Smooth muscle cell (in vitro differentiated cells): ENCODE results near the gene C11orf21. TPM values are rescaled to one million over a fixed set of nuclear protein-coding genes. Genes with fewer than 3 reads are reported as not detected.

Experiments used
- DNase-seq: peaks from one replicate; lab custom pipeline; 2025; ENCODE audit not compliant: unreplicated experiment; lab: John Stamatoyannopoulos, UW
- H2AFZ ChIP-seq: fragments of 200-600 bp; sonication (generic); 2 replicates; pipeline ENCODE4 v1.6.0; 2016; ENCODE audit warnings: antibody characterized with exemption, low read depth, mild to moderate bottlenecking
- H3F3A ChIP-seq: fragments of 200-600 bp; sonication (generic); 2 replicates; pipeline ENCODE4 v1.6.0; 2017; ENCODE audit warnings: antibody characterized with exemption, low read depth
- H3K27ac ChIP-seq: fragments of 200-600 bp; sonication (generic); 2 replicates; pipeline ENCODE4 v1.5.1; 2016; ENCODE audit warnings: low read depth, mild to moderate bottlenecking
- H3K27me3 ChIP-seq: fragments of 200-600 bp; sonication (generic); 2 replicates; pipeline ENCODE4 v1.6.1; 2016; ENCODE audit warnings: low read depth, mild to moderate bottlenecking
- H3K36me3 ChIP-seq: fragments of 200-600 bp; sonication (generic); 2 replicates; pipeline ENCODE4 v1.5.1; 2016; ENCODE audit warnings: low read depth
- H3K4me1 ChIP-seq: fragments of 200-600 bp; sonication (generic); 2 replicates; pipeline ENCODE4 v1.5.1; 2016; ENCODE audit warnings: low read depth
- H3K4me2 ChIP-seq: fragments of 200-600 bp; sonication (generic); 2 replicates; pipeline ENCODE4 v1.6.0; 2016; ENCODE audit warnings: mild to moderate bottlenecking
- H3K4me3 ChIP-seq: fragments of 200-600 bp; sonication (generic); 2 replicates; pipeline ENCODE4 v1.5.1; 2016; ENCODE audit warnings: mild to moderate bottlenecking
- H3K79me2 ChIP-seq: fragments of 200-600 bp; sonication (generic); 2 replicates; pipeline ENCODE4 v1.6.0; 2016; ENCODE audit warnings: low read depth, mild to moderate bottlenecking
- H3K9ac ChIP-seq: fragments of 200-600 bp; sonication (generic); 2 replicates; pipeline ENCODE4 v1.6.0; 2016; ENCODE audit warnings: low read depth
- H3K9me3 ChIP-seq: fragments of 200-600 bp; sonication (generic); replicated peaks from 2 replicates; pipeline ENCODE4 v1.5.1; 2016; ENCODE audit warnings: low read depth
- H4K20me1 ChIP-seq: fragments of 200-600 bp; sonication (generic); 2 replicates; pipeline ENCODE4 v1.6.0; 2016; ENCODE audit warnings: low read depth
- CTCF ChIP-seq: fragments of 200-600 bp; sonication (generic); IDR thresholded peaks from 2 replicates; pipeline ENCODE4 v1.5.1; 2017; ENCODE audit warnings: borderline replicate concordance, mild to moderate bottlenecking, antibody characterized with exemption; ENCODE audit not compliant: insufficient read depth, poor library complexity, severe bottlenecking
- WGBS: methylation state at CpG from one replicate; pipeline ENCODE4 v1.1.7; 2016; ENCODE audit warnings: low lambda C conversion rate; 5-methylcytosine and 5-hydroxymethylcytosine counted together
- polyA plus RNA-seq: library from polyadenylated mRNA; unstranded; fragments of >200 nt; fragmentation: Nextera tagmentation; extraction: Ambion mirVana; gene quantifications from 2 replicates; pipeline ENCODE4 v1.2.1, GENCODE V29; 2016
- total RNA-seq: library from RNA; depleted of rRNA; stranded (reverse); fragments of >200 nt; gene quantifications from 2 replicates; pipeline ENCODE4 v1.2.3, GENCODE V29; 2014

Gene C11orf21
- total and polyA plus RNA-seq, 2 experiments from 2014 or later, result not detected

DNA sequence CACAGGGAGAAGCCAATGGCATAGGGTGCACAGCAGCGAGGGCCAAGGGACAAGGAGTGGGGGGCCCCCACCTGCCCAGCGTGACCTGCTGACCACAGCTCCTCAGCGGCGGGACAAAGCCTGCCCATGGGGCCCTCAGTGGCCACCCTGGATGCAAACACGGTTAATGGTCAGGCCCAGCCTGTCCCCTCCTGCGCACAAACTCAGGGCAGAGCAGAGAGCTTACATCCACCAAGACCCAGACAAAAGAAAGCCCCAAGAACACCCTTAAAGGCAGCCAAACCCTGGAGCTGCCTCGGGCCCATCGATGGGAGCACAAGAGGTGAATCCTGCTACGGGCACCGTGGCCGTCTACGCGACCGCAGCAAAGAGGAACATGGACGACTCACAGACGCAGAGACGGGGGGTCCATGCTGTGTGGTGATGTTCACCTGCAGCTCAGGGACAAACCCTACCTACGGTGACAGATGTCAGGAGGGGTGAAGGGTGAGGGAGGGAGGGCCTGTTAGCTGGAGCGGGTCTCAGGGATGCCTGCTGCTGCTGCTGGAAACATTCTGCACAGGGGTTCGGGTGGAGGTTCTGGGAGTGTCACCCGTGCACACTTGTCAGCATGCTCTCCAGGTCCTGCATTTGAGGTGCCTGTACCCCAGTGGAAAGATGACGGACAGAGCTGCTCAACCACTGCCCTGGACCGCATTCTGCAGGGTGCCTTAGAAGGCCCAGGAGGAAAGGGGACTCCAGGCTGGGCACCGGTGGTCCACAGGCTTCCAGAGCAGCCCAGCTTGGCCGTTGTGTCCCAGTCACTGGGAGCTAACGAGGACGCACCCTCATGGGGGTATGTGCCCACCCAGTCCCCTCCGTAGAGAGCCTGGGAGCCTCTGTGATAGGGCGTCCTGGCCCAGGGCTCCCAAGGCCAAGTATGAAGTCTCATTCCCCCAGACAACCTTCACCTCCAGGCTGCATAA, 42.9 kb downstream of the C11orf21 start:
- no peaks in the 10 kb centered on the region for H3K4me1 ChIP-seq
- 95% methylated on average over 29 of the region's 29 CpGs for WGBS
- no peaks in the 10 kb centered on the region for H3K36me3 ChIP-seq
- no peaks in the 10 kb centered on the region for H3F3A ChIP-seq
- no peaks in the 10 kb centered on the region for H3K9me3 ChIP-seq
- no peaks in the 10 kb centered on the region for H3K79me2 ChIP-seq
- no peak overlapping the region for H3K4me2 ChIP-seq
- H3K27me3 ChIP-seq, result peaks cover 3% of the 10 kb centered on the region
- H3K4me3 ChIP-seq, result no peak overlapping the region
- H2AFZ ChIP-seq, result no peak overlapping the region
- H3K9ac ChIP-seq, result no peak overlapping the region
- no peak for TF ChIP-seq CTCF
- no peak for DNase-seq
- no peak overlapping the region for H3K27ac ChIP-seq
- H4K20me1 ChIP-seq, result no peaks in the 10 kb centered on the region

- H3K9me3 ChIP-seq, result no peaks in the 10 kb centered on the region
- H3K27me3 ChIP-seq, result peaks cover 10% of the 10 kb centered on the region
- 66% methylated on average over 20 of the region's 31 CpGs for WGBS
- no peak overlapping the region for H3K4me3 ChIP-seq
- DNase-seq, result no peak
- no peak overlapping the region for H3K9ac ChIP-seq
- no peak overlapping the region for H3K4me2 ChIP-seq
- H3K36me3 ChIP-seq, result no peaks in the 10 kb centered on the region
- no peaks in the 10 kb centered on the region for H3K79me2 ChIP-seq
- TF ChIP-seq CTCF, result no peak
- no peaks in the 10 kb centered on the region for H3F3A ChIP-seq
- no peaks in the 10 kb centered on the region for H3K4me1 ChIP-seq
- H3K27ac ChIP-seq, result no peak overlapping the region
- H2AFZ ChIP-seq, result no peak overlapping the region
- no peaks in the 10 kb centered on the region for H4K20me1 ChIP-seq
These were observed 44.6 kb downstream of the C11orf21 start for GRCh38 chr11:2256951-2257700.

GRCh38 chr11:2256293-2256913, 45.3 kb downstream of the C11orf21 start:
- H4K20me1 ChIP-seq, result no peaks in the 10 kb centered on the region
- H2AFZ ChIP-seq, result no peak overlapping the region
- H3K4me2 ChIP-seq, result no peak overlapping the region
- no peak for TF ChIP-seq CTCF
- H3K9me3 ChIP-seq, result no peaks in the 10 kb centered on the region
- H3K4me3 ChIP-seq, result no peak overlapping the region
- H3K36me3 ChIP-seq, result no peaks in the 10 kb centered on the region
- 88% methylated on average over 14 of the region's 14 CpGs for WGBS
- no peaks in the 10 kb centered on the region for H3F3A ChIP-seq
- H3K9ac ChIP-seq, result no peak overlapping the region
- no peak for DNase-seq
- no peak overlapping the region for H3K27ac ChIP-seq
- no peaks in the 10 kb centered on the region for H3K4me1 ChIP-seq
- H3K27me3 ChIP-seq, result peaks cover 10% of the 10 kb centered on the region
- H3K79me2 ChIP-seq, result no peaks in the 10 kb centered on the region
